Astrocyte of the hippocampus (primary cell): Measurements from ENCODE around the gene TMPRSS11B.
"Not testable (repeated sequence)": the region's sequence is repeated elsewhere in the genome, so short reads cannot be mapped to it uniquely, and the experiment has no call there.

Experiments
- DNase-seq: peaks from one replicate; pipeline ENCODE4 v3.0.0; 2011; ENCODE audit warnings: low read depth, low spot score

The TMPRSS11B gene

GRCh38 chr4:68245594-68245993 lies at the start of gene TMPRSS11B:
TMPRSS11B (minus strand) TSS chr4:68245694; CDS start chr4:68245558, 136 bp downstream.
- DNase-seq: no peak

GRCh38 chr4:68291256-68291655 lies 45.8 kb upstream of the TMPRSS11B start:
- DNase-seq: no peak

- DNase-seq: peak; percentile 8
Measured at GRCh38 chr4:68288393-68288740, 42.9 kb upstream of the TMPRSS11B start.

GRCh38 chr4:68287704-68288392 lies 42.4 kb upstream of the TMPRSS11B start:
- no peak for DNase-seq

GRCh38 chr4:68283714-68284113 lies 38.2 kb upstream of the TMPRSS11B start:
- no peak for DNase-seq

- no peak for DNase-seq
Measured at GRCh38 chr4:68283095-68283494, 37.6 kb upstream of the TMPRSS11B start.

- not testable (repeated sequence) for DNase-seq
Measured at GRCh38 chr4:68281796-68282740, 36.6 kb upstream of the TMPRSS11B start.

- no peak for DNase-seq
Measured at GRCh38 chr4:68278029-68278428, 32.5 kb upstream of the TMPRSS11B start.

- no peak for DNase-seq
Measured at GRCh38 chr4:68277627-68278026, 32.1 kb upstream of the TMPRSS11B start.

- peak; percentile 42 for DNase-seq
Measured at GRCh38 chr4:68272860-68273259, 27.4 kb upstream of the TMPRSS11B start.

- peak; percentile 58 for DNase-seq
Measured at GRCh38 chr4:68272380-68272779, 26.9 kb upstream of the TMPRSS11B start.

GRCh38 chr4:68271851-68272357 lies 26.4 kb upstream of the TMPRSS11B start:
- peak; percentile 78 for DNase-seq

- peak; percentile 21 for DNase-seq
Measured at GRCh38 chr4:68267433-68267944, 22.0 kb upstream of the TMPRSS11B start.

GRCh38 chr4:68264875-68265565 lies 19.5 kb upstream of the TMPRSS11B start:
- DNase-seq: no peak

- DNase-seq: no peak
Measured at GRCh38 chr4:68259191-68259590, 13.7 kb upstream of the TMPRSS11B start.

- DNase-seq: no peak
Measured at GRCh38 chr4:68257719-68258118, 12.2 kb upstream of the TMPRSS11B start.

- peak; percentile 24 for DNase-seq
Measured at GRCh38 chr4:68256284-68256683, 10.8 kb upstream of the TMPRSS11B start.

- DNase-seq: no peak
Measured at GRCh38 chr4:68250151-68250930, 4.8 kb upstream of the TMPRSS11B start.

GRCh38 chr4:68249434-68249833 lies 3.9 kb upstream of the TMPRSS11B start:
- no peak for DNase-seq

- no peak for DNase-seq
Measured at GRCh38 chr4:68240620-68241019, 4.9 kb downstream of the TMPRSS11B start.

GRCh38 chr4:68228568-68228967 lies 16.9 kb downstream of the TMPRSS11B start:
- DNase-seq: no peak
